B cell (primary cell): Measurements from ENCODE around the gene LPO. TPM values are rescaled to one million over a fixed set of nuclear protein-coding genes. Genes with fewer than 3 reads are reported as not detected.

Experiments used
- ATAC-seq: fragments of 200-7000 bp; cut with Tn5 transposase; one replicate; pipeline ENCODE4 v1.10.0; 2021; ENCODE audit warnings: low read depth, mild to moderate bottlenecking, moderate number of reproducible peaks, moderate library complexity
- CTCF ChIA-PET: fragments of 350-600 bp; sonication (Branson Sonifier 250); formaldehyde crosslinking; loops from one replicate; lab custom pipeline; 2021; ENCODE audit warnings: antibody characterized with exemption, inconsistent platforms; lab: Charles Lee
- POLR2A ChIA-PET: fragments of 350-600 bp; sonication (Branson Sonifier 250); formaldehyde crosslinking; loops from one replicate; lab custom pipeline; 2021; ENCODE audit warnings: antibody characterized with exemption; lab: Charles Lee
- DNase-seq: peaks from one replicate; pipeline ENCODE4 v3.0.0; 2013
- H2AFZ ChIP-seq: 2 replicates; pipeline ENCODE4 v1.6.1; 2012; ENCODE audit warnings: mild to moderate bottlenecking, low read depth, low read length; ENCODE audit not compliant: insufficient read depth, poor library complexity, severe bottlenecking
- H3K27ac ChIP-seq, 2 donors: 1 replicate in 1 of 2; 2 replicates in 1 of 2; pipeline ENCODE4 v1.5.1; 2012 to 2013; ENCODE audit warnings: low read length in 2 of 2, mild to moderate bottlenecking in 2 of 2, moderate library complexity in 1 of 2
- H3K27me3 ChIP-seq, 4 experiments: fragments of 200-600 bp in 1 of 4; sonication (generic) in 1 of 4; replicated peaks in 1 of 4; 1 replicate in 2 of 4; 2 replicates in 2 of 4; pipeline versions ENCODE4 v1.6.1 to v1.7.0; 2013 to 2016; ENCODE audit warnings: low read length in 3 of 4, mild to moderate bottlenecking in 2 of 4, mixed read lengths in 1 of 4, moderate library complexity in 1 of 4; ENCODE audit not compliant: insufficient read depth in 4 of 4, control insufficient read depth in 3 of 4; ENCODE audit errors: control extremely low read depth in 1 of 4
- H3K36me3 ChIP-seq, 2 experiments: replicated peaks in 1 of 2; 1 replicate in 1 of 2; 2 replicates in 1 of 2; pipeline versions ENCODE4 v1.6.1 to v1.7.1; 2013; ENCODE audit warnings: low read length in 1 of 2; ENCODE audit not compliant: insufficient read depth in 2 of 2, control insufficient read depth in 1 of 2; ENCODE audit errors: control extremely low read depth in 1 of 2, extremely low read depth in 1 of 2
- H3K4me1 ChIP-seq, 2 donors: fragments of 200-600 bp in 1 of 2; sonication (generic) in 1 of 2; 1 replicate in 1 of 2; 2 replicates in 1 of 2; pipeline versions ENCODE4 v1.5.1 to v1.6.1; 2013 to 2017; ENCODE audit warnings: low read length in 2 of 2; ENCODE audit not compliant: control insufficient read depth in 2 of 2, insufficient read depth in 2 of 2
- H3K4me2 ChIP-seq: replicated peaks from 2 replicates; pipeline ENCODE3; 2012; ENCODE audit warnings: mild to moderate bottlenecking, low read depth, low read length; ENCODE audit not compliant: poor library complexity, severe bottlenecking
- H3K4me3 ChIP-seq, 5 experiments: fragments of 200-600 bp in 1 of 5; sonication (generic) in 1 of 5; 1 replicate in 3 of 5; 2 replicates in 2 of 5; pipeline versions ENCODE4 v1.5.1 to v1.7.0; 2011 to 2016; ENCODE audit warnings: low read length in 4 of 5, mild to moderate bottlenecking in 4 of 5, low read depth in 2 of 5, control low read depth in 1 of 5, moderate library complexity in 1 of 5; ENCODE audit not compliant: insufficient read depth in 1 of 5; ENCODE audit errors: control extremely low read depth in 1 of 5, extremely low read depth in 1 of 5
- H3K79me2 ChIP-seq: fragments of 200-600 bp; sonication (generic); one replicate; pipeline ENCODE4 v1.6.0; 2016; ENCODE audit warnings: low read length; ENCODE audit not compliant: control insufficient read depth, insufficient read depth
- H3K9ac ChIP-seq: fragments of 200-600 bp; sonication (generic); 2 replicates; pipeline ENCODE4 v1.6.1; 2017; ENCODE audit warnings: mild to moderate bottlenecking, low read length, moderate library complexity
- H3K9me3 ChIP-seq, 3 donors: one replicate each; pipeline versions ENCODE4 v1.6.1 to v1.7.1; 2013; ENCODE audit warnings: low read length in 2 of 3; ENCODE audit not compliant: control insufficient read depth in 2 of 3, insufficient read depth in 1 of 3; ENCODE audit errors: control extremely low read depth in 1 of 3
- H4K20me1 ChIP-seq: 2 replicates; pipeline ENCODE4 v1.6.0; 2012; ENCODE audit warnings: mild to moderate bottlenecking, low read length; ENCODE audit not compliant: insufficient read depth, control insufficient read depth, poor library complexity, severe bottlenecking
- H3K27ac Mint-ChIP-seq: one replicate; pipeline ENCODE4 v1.8.0; 2021; ENCODE audit warnings: mixed read lengths
- H3K27me3 Mint-ChIP-seq: one replicate; pipeline ENCODE4 v1.8.0; 2021; ENCODE audit warnings: mixed read lengths
- H3K4me1 Mint-ChIP-seq: one replicate; pipeline ENCODE4 v1.8.0; 2021; ENCODE audit warnings: mixed read lengths
- H3K4me3 Mint-ChIP-seq: one replicate; pipeline ENCODE4 v1.8.0; 2021; ENCODE audit warnings: mixed read lengths
- H3K9me3 Mint-ChIP-seq: one replicate; pipeline ENCODE4 v1.8.0; 2022; ENCODE audit warnings: mixed read lengths; ENCODE audit not compliant: insufficient read depth
- CTCF ChIP-seq: fragments of 200-600 bp; IDR thresholded peaks from one replicate; pipeline ENCODE4 v1.8.0; 2022; ENCODE audit warnings: antibody characterized with exemption, mild to moderate bottlenecking
- EZH2 ChIP-seq: IDR thresholded peaks from 2 replicates; pipeline ENCODE4 v1.6.1; 2012; ENCODE audit warnings: borderline replicate concordance, low read depth, mild to moderate bottlenecking, moderate library complexity, low read length; ENCODE audit not compliant: insufficient read depth, poor library complexity, severe bottlenecking
- WGBS: methylation state at CpG from one replicate; pipeline ENCODE4 v1.1.5; 2013; ENCODE audit warnings: missing lambda C conversion rate; ENCODE audit not compliant: insufficient coverage; 5-methylcytosine and 5-hydroxymethylcytosine counted together
- intact Hi-C: fragments of 100-400 bp; cut with micrococcal nuclease; formaldehyde crosslinking; loops from one replicate; pipeline ENCODE4 v1.10.0; 2022
- polyA plus RNA-seq: library from polyadenylated mRNA; depleted of rRNA; stranded (reverse); fragments of >200 nt; gene quantifications from 2 replicates; pipeline ENCODE4 v1.2.3, GENCODE V29; 2012
- total RNA-seq, 2 donors: library from RNA; stranded (reverse); fragments of 120-200 nt in 1 of 2; gene quantifications; 1 replicate in 1 of 2; 2 replicates in 1 of 2; pipeline versions ENCODE4 v1.2.3 to v1.2.4, GENCODE V29; 2013 to 2022

The LPO gene
- total and polyA plus RNA-seq, 2 donors (not counting 1 experiment from before 2014, with no cell fraction given), result not detected

GRCh38 chr17:58313815-58314705 is 75.7 kb downstream of the LPO start:
- ATAC-seq (no peak), DNase-seq (no peak)
- no peak overlapping the region for H3K27ac Mint-ChIP-seq
- 85% methylated on average over 4 of the region's 7 CpGs for WGBS
- Histone ChIP-seq H3K36me3 (no peaks in the 10 kb centered on the region), H3K9me3 (no peaks in the 10 kb centered on the region), H3K27ac (no peak overlapping the region), H3K9ac (no peak overlapping the region), H2AFZ (no peak overlapping the region), H3K4me1 (peaks cover 11 to 12% of the 10 kb centered on the region in 2 donors), H4K20me1 (no peaks in the 10 kb centered on the region), H3K4me3 (no peak overlapping the region), H3K27me3 (no peaks in the 10 kb centered on the region), H3K4me2 (no peak overlapping the region), H3K79me2 (peaks cover 14% of the 10 kb centered on the region)
- ChIA-PET CTCF (interaction anchor here (0.5 to 17.9 kb wide), 7 partner anchors 10 to 1497 kb away, joined by 3 to 587 read pairs (median 86); partner anchors contain the start of genes RNF43 and SUPT4H1), POLR2A (interaction anchor here (0.7 to 5.5 kb wide), 2 partner anchors 10 to 13 kb away, joined by 3 to 44 read pairs; partner anchors contain the start of gene TSPOAP1)
- TF ChIP-seq EZH2, result no peak
- no peak for TF ChIP-seq CTCF
- H3K27me3 Mint-ChIP-seq, result no peaks in the 10 kb centered on the region
- H3K4me1 Mint-ChIP-seq, result peaks cover 14% of the 10 kb centered on the region
- no peaks in the 10 kb centered on the region for H3K9me3 Mint-ChIP-seq
- intact Hi-C loops, result no loop called here
- H3K4me3 Mint-ChIP-seq, result no peak overlapping the region

GRCh38 chr17:58314706-58315015 is 76.3 kb downstream of the LPO start:
- Histone ChIP-seq H3K9ac (no peak overlapping the region), H3K9me3 (no peaks in the 10 kb centered on the region), H3K36me3 (no peaks in the 10 kb centered on the region), H3K27me3 (no peaks in the 10 kb centered on the region), H3K79me2 (peaks cover 19% of the 10 kb centered on the region), H3K4me2 (no peak overlapping the region), H3K4me1 (peaks cover 11 to 12% of the 10 kb centered on the region in 2 donors), H3K27ac (no peak overlapping the region), H2AFZ (no peak overlapping the region), H3K4me3 (no peak overlapping the region), H4K20me1 (no peaks in the 10 kb centered on the region)
- ATAC-seq (no peak), DNase-seq (no peak)
- Mint-ChIP-seq H3K4me3 (no peak overlapping the region), H3K4me1 (peaks cover 14% of the 10 kb centered on the region), H3K27me3 (no peaks in the 10 kb centered on the region), H3K9me3 (no peaks in the 10 kb centered on the region), H3K27ac (no peak overlapping the region)
- ChIA-PET CTCF (interaction anchor here (0.5 to 17.9 kb wide), 9 partner anchors 11 to 1497 kb away, joined by 3 to 587 read pairs (median 70); partner anchors contain the start of genes RNF43, SUPT4H1 and TSPOAP1), POLR2A (interaction anchor here (0.7 to 5.5 kb wide), 2 partner anchors 10 to 12 kb away, joined by 3 to 44 read pairs; partner anchors contain the start of gene TSPOAP1)
- 97% methylated on average over 3 of the region's 6 CpGs for WGBS
- intact Hi-C loops, result no loop called here
- no peak for TF ChIP-seq EZH2
- no peak for TF ChIP-seq CTCF
